Fibroblast of skin of left biceps (primary cell): ENCODE results near the gene PSMD5.
A peak's percentile ranks its signal among the peaks of the same experiment; 100 is the strongest.

ENCODE experiments used
- DNase-seq, 2 experiments: peaks; one replicate each; pipeline ENCODE4 v3.0.0-alpha.2; 2013; ENCODE audit warnings: low read depth in 2 of 2

PSMD5 gene

DNA sequence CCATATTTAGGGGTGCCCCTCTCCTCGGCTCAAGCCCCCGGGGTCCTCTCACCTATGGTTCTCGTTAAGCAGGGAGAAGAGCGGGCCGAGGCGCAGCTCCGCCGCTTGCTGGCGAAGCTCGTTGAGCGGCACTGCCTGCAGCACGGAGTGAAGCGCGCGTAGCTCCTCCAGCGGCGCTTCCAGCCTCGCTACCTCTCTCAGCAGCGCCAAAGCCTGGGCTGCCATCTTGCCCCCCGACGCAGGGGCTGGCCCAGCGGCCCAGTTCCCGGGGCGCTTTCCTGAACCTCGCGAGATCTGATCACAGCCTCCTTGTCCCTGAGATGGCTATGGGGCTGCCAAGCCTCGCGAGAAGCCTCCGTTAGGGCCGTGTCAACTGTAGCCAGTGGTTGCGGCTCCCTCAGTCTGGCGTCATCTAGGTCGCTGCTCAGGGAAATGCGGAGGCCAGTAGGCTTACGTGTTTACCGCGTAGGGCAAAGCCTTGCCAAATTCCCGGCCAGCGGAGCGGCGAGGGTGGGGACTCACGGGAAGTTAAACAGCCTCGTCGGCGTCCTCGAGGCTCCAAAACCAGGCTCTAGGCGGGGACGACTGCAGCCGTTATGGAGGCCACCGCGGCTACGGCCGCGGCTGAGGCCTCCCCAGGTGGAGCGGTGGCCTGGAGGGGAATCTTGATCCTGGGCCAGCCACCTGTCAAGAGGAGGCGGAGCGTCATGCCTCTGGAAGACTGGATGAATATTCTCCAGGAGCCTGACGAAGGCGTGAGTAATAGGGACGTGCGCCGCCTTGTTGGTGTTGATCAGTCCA lies at the start of gene PSMD5:
Gene PSMD5 (minus strand): TSS at position 238 of the 801 bp plus-strand sequence. CDS start 13 bp downstream, at position 225.
- DNase-seq, result peak; percentile 99

DNA sequence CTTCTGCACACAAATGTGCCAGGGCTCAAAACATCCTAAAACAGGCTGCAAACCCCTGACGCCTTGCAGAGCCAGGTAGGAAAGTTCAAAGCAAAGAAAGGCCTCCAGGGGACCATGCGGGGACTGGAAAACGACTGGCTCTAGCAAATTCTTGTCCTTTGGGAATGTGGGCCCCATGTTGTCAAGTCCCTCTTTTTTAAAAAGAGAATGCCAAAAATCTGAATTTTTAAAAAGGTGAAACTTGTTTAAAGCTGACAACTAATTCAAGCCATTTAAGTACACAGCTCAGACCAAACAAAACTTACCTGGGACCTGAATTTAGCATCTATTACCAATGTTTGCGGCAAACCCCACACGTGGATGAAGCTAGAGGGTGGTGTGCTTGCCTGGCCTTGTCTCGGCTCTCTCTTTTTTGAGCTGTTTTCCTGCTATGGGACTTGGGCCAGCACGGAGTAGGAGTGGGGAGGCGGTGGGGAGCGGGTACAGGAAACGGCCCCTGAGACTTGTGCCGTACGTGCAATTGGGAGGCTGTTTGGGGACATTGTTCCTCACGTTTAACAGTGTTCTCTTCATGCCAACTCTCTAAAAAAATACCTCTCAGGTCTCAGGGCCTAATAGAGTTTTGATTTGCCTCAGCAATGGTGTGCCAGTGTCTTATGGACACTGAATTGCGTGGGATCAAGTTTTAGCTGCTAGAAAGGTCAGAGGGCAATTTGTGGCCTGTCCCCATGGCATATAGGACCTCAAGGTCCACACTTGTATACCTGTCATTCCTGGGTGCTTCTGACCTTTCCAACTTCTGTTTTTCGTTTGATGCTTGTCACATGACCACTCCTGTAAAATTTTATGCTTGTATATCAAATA lies 49.4 kb upstream of the PSMD5 start:
- DNase-seq, result no peak

DNA sequence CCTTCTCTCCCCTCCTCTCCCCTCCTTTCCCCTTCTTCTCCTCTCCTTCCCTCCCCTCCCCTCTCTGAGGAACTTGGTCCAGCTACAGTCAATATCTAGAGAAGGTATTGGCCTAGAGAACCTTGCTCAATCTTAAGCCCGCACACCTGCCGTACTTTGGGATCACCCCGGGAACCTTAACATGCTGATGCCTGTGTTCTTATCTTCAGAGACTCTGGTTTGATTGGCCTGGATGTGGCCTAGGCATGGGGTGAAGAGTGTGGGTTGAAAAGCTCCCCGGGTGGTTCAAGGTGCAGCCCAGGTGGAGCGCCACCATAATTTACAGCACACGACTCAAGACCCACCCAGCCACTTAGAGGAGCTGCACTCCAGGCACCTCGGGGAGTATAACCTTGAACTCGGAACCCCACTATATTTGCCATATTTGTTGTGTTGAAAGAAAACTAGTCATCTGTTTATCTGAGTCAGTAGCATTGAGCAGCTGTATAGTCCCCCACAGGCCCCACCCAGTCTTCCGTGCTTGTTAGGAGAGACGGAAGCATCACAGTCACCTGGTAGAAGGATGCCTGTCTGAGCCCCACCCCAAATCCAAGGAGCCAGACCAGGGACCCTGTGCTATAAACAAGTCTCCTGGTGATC lies 48.6 kb upstream of the PSMD5 start:
- no peak for DNase-seq

DNA sequence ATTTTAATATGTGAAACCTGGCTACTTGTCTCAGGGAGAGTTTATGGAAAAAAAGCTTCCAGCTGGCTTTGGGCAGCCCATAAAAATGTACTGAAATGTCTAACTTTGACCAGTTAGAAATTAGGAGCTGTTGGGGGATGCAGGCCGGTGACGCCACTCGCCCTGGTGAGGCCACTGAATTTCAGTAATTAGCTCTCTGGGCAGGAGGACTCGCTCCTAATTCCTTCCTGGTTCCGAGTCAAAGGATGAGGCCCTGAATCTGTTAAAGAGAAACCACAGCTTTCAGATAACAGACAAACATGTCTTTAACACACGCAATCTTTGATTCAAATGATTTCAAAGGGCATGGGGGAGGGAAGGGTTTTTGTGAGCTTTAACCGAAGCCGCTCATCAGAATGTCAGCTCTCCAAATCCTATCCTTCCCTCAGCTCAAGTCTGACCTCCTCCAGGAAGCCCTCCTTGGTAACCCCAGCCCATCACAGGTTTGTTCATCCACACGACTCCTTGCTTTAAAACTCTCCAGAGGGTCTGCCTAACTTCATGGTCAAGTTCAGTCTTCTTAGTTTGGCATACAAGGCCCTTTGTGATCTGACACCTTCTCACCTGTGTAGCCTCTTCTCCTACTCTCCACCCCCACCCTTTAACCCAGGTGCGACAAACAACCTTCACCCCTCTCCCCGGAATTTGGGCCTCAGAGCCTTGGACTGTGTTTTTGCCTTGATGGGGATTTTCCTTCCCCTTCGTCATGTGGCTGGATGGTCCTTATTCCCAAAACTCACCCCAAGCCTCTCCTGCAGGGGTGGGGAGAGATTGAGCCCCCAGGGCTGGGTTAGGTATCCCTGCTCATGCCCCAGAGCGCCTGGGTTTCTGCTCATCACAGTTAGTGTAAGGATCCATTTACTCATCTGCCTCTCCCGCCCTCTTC lies 47.9 kb upstream of the PSMD5 start:
- no peak for DNase-seq

DNA sequence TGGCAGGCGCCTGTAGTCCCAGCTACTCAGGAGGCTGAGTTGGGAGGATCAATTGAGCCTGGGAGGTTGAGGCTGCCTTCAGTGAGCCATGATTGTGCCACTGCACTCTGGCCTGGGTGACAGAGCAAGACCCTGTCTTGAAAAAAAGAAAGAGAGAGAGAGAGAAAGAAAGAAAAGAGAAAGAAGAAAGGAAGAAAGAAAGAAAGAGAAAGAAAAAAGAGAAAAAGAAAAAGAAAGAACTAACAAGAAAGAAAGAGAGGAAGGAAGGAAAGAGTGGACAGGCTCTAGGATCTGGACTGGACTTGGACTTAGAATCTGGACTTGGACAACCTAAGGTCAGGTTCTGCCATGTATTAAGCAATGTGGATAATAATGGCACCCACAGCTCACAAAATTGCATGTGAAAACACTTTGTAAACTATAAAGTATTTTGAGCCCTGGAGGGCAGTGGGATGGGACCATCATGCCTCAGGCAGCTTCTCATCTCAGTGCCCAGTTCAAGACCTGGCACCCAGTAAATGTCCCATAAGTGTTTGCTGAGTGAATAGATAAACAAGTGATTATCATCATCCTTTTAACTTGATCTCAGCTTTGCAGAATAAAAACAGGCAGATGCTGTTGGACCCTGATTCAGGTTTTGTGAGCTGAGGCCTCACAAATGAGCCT lies 47.0 kb upstream of the PSMD5 start:
- DNase-seq, result no peak

DNA sequence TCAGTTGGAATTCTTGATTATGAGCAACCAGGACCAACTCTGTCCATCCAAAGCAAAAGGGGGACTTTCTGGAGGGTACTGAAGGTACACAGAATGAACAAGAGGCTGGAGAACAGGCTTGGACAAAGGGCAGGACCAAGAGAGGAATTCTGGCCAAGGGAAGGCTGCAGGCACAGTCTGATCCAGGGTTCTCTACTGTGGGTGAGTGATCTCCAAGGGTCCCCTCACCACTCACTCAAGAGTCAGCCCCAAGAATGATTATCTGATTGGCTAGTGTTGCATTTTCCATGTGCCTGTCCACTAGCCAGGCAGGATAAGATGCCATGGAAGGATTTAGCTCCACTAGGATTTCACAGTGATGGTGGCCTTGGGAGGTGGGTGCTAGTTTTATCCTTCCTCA lies 45.9 kb upstream of the PSMD5 start:
- no peak for DNase-seq

DNA sequence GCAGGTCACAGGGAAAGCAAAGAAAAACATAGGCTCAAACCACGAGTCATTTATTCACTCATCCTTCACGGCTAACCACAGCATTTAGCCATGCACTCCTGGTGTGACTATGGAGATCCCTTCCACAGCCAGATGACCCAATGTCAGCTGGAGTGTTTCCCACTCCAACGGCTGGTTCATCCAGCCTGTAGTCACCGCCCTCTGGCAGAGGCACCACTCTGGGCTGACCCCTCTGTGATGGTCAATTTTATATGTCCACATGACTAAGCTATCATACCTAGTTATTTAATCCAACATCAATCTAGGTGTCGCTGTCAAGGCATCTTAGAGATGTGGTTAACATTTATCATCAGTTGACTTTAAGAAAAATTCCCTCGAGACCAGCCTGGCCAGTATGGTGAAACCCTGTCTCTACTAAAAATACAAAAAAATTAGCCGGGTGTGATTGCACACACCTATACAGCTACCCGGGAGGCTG lies 43.8 kb upstream of the PSMD5 start:
- DNase-seq, result no peak

DNA sequence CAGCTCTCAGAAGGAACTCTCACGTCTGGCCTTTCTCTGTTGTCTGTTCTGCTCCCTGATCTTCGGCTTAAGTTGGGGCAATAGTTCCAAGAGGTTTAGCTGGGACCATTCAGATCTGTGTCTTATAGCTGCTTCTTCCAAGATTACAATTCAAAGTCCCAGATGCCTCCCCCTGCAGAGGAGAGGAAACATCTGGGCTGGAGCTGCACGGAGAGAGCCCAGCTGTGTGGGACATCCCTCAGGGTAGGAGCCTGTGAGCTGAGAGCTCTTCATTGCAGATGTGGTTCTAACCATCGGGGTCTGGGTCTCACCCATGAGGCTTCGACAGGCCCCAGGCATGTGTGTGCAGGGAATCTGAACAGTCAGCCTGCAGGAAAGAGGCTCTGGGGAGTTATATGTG lies 43.2 kb upstream of the PSMD5 start:
- DNase-seq, result no peak

DNA sequence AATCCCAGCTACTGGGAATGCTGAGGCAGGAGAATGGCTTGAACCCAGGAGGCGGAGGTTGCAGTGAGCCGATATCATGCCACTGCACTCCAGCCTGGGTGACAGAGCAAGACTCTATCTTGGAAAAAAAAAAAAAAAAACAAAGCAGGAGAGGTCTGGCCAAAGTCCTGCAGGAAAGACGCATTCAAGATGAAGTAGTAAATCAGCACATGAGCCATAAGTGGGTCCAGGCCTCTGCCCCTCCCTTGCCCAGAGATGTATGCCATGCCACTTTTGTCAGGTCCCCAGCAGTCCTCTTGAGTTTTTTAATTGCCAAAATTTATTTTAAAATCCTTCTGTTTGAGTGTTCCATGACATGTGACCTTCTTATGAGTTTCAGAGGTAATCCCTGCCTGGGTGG lies 42.7 kb upstream of the PSMD5 start:
- DNase-seq, result no peak

DNA sequence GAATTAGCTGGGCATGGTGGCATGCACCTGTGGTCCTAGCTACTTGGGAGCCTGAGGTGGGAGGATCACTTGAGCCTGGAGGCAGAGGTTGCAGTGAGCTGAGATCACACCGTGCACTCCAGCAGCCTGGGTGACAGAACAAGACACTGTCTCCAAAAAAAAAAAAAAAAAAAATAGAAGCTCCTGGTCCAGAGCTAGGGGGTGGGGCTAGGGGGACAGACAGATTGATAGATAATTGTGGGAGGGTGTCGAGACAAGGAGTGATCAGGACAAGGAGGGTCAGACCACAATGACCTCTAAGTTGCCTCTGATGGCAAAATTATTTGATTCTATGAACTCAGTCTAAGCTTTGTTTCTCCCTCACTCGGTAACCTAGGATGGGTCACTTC lies 40.9 kb upstream of the PSMD5 start:
- DNase-seq, result no peak

DNA sequence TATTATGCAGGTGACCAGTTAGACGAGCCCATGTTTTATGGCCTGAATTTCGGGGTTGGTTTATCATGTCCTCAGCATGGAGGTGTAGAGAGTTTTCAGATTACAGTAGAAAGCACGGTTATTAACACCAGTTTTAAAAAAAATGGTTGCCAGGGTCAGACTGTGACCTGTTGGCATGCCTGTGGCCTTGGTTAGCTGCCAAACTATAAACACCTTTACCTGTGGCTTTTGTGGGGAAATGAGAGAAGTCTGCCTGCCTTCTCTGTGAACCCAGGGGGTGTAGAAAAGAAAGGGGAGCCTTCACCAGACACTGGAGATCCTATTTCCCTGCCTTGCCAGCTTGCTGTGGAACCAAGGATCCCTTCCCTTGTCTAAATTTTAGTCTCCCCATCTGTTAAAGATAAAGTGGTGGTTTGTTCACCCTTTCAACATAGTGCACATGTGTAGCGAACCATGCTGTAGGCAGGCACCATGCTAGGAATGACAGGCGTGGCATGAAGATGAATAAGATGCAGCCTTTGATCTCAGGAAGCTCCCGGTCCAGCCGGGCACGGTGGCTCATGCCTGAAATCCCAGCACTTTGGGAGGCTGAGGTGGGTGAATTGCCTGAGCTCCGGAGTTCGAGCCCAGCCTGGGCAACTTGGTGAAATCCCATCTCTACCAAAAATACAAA lies 40.3 kb upstream of the PSMD5 start:
- no peak for DNase-seq

DNA sequence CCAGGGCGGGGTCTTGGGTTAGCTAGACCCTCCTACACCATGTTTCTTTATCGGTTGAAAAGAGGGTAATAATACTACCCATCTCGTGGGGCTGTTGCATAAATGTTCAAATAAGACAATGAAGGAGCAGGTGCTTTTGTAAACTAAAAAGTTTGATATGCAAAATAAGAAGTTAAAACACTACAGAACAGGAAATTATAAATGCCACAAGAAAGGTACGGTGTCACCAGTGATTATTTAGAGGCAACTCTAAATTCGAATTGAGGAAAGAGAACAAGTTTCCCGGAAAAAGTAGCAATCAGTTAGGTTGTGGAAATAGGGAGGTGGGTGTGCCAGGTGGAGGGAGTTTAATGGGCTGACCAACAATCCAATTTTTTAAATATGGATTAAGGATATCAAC lies 36.7 kb upstream of the PSMD5 start:
- DNase-seq, result no peak

DNA sequence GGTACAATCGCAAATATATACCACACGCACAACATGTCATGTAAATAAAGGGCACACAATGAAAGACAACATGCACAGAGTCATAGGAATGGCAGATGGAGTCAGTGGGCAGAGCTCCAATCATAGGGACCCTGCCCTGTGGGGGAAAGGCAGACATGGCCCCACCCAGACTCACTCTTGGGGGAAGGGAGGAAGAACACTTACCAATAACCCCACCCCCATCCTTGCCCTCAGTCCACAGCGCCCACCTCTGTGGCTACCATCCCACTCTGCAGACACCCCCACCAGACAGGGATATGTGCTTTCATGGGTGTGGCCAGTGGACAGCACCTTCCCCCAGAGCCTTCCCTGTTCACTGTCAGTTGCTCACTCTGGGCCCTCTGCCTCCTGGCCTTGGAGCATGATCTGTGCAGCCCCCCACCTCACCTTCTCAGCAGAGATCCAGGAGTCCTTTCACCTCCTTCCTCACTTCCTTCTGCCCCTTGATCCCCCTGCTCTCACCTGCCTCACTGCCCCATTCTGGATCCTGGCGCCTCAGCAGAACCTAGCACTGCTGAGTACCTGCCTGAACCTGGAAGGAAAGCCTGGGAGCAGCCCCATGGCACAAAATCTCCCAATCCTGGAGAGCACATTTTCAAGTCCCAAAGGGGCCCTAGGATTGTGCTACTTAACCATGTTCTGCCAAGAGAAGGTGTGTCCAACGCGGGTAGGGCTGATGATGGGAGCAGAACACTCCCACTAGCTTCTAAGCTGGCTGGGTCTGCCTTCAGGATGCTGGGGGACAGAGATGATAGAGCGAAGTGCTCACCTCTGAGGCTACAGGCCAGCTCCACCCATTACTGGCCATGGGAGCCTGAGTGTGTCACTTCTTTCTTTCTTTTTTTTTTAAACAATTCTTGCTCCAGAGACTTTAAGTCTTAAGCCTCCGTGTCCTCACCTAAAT lies 35.7 kb upstream of the PSMD5 start:
- no peak for DNase-seq

DNA sequence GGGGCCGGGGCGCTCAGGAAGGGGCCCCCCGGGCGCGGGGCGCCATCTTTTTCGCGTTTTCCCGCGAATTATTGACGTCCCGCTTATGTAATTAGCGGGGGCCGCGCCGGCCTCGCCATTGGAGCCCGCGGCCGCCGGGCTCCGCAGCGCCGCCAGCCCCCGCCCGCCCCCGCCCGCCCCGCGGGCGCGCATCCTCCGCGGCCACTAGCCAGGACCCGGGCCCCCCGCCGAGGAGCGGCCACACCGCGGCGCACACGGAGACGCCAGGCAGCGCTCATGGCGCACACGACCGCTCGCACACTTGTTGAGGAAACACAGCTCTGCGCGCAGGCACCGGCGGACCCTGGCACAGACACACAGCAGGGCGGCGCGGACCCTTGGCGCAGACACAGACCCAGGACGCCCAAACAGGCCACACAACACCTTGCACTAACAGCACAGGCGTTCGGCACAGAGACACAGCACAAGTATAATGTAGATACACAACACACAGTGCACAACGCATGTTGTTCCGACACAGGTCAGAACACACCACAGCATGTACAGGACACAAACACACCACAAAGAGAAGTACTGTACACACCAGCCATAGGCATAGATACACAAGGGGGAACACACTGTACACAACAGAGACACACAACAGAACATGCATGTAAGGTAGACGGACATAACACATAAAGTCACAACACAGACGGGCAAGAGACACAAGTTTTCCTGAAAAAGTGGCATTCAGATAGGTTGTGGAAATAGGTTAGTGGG lies 34.7 kb upstream of the PSMD5 start:
- DNase-seq, result no peak

DNA sequence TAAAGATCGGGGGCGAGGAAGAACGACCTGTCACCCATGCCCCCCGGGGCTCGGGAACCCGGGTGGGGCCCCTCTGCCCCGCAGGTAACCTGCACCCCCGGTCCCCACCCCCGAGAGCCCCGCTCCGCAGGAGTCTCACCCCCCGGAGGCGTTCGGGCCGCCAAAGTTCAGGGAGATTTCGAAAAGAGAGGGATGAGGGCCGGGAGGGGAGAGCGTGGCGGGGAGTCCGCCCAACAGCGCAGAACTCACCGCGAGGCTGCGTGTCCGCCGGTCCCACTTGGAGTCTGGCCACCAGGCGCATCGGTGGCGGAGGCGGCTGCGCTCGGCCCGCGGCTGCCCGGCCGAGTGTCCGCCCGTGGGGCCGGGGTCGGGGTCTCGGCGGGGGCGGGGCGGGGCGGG lies 34.1 kb upstream of the PSMD5 start, which contains the start of gene PHF19:
Gene PHF19 (minus strand): TSS at position 347 of the 399 bp plus-strand sequence. CDS start 2,447 bp downstream, outside the sequence.
- no peak for DNase-seq

DNA sequence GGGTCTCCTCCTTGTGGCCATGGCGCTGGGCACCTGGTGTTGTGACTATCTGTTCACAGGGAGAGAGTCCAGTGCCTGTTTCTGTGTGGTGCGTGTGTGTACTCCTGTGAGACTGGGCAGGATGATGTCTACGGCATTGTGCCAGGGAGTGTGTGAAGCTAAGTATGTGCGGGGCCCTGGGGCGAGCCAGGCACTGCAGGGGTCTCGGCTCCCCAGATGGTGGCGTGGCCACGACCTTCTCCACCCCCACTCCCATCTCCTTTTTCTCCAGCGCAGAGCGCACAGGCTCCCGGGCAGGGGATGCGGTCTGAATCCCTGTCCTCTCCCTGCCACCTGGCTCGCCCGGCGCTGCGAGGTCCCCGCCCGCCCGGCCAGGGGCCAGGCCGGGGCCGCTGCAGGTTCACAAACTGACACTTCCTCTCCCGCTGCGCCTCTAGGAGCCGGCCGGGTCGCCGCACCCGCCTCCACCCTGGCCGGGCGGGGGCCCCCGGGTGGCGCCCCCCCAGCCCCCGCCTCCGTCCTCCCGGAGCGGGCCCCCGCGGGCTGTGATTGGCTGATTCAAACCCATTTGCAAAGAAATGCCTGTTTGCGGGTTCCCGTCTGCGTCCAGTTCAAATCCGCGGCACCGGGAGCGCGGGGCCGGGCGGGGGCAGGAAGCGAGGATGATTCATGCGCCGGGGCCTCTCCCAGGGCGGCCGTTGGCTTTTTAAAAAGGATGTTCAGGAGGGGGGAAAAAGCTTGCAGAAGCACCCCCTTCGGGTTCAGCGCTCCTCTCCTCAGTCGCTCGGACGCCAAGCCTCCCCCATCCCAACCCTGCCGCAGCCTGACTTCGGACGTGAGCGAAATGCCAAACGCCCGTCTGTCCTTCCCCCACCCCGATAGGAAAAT lies 33.5 kb upstream of the PSMD5 start:
- peak; percentile 52 to 54 for DNase-seq

DNA sequence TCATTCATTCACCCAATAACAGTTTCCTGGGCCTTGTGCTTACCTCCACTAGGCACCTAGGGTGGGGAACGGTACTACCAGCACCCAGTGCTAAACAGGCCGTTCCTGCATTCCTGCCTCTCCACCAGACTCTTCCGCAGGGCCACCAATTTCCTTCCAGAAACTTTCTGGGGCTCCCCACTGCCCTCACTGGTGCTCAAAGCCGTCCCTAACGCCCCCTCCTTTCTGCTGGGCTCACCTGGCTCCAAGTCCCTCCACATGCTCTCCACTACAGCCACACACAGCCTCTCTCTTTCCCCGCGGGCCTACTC lies 32.9 kb upstream of the PSMD5 start:
- DNase-seq, result no peak
